T-helper 2 cell treated with Interferon-gamma antibody and Interleukin-4, amounts not matched to agents 100 ng/mL and 5 ng/mL, for 36 hours (primary cell): Measurements from ENCODE around the gene TMCO6. TPM values are rescaled to one million over a fixed set of nuclear protein-coding genes. Genes with fewer than 3 reads are reported as not detected.

Source experiments
- intact Hi-C: fragments of 100-400 bp; cut with micrococcal nuclease; formaldehyde crosslinking; loops from one replicate; pipeline ENCODE4 v1.15.1; 2023
- total RNA-seq: library from RNA; stranded (reverse); gene quantifications from 2 replicates; pipeline ENCODE4 v1.2.3, GENCODE V29; 2022

The TMCO6 gene
- total RNA-seq, 1 donor from 2014 or later = 36.4 TPM

DNA sequence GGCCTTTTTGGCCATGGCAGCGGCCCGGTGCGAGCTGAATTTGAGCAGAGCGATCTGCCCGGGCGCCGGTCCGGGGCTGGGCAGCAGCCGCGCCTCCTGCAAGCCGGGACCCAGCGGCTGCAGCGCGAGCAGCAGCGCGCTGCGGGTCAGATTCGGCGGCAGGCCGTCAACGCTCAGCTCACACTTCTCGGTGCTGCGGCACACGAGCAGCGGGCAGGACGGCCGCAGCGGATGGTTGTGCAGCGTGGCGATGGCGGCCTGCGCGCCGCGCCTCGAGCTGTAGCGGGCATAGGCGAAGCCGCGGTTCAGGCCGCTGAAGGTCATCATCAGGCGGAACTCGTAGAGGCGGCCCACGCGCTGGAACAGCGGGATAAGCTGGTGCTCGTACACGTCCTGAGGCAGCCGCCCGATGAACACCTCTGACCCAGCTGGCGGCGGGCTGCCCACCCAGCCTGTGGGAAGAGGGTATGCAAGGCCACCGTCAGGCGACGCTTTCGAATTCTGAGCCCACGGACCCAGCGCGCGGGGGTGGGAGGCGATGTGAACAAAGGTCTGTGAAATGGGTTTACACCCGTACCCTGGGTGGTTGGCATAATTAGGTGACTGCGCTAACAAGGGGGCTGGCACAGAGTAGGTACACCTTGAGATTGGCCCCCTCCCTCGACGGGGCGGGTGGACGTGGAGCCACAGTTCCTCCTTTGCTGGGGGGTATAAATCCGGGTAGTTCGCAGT, 33.4 kb downstream of the TMCO6 start:
- intact Hi-C loops = no loop called here

DNA sequence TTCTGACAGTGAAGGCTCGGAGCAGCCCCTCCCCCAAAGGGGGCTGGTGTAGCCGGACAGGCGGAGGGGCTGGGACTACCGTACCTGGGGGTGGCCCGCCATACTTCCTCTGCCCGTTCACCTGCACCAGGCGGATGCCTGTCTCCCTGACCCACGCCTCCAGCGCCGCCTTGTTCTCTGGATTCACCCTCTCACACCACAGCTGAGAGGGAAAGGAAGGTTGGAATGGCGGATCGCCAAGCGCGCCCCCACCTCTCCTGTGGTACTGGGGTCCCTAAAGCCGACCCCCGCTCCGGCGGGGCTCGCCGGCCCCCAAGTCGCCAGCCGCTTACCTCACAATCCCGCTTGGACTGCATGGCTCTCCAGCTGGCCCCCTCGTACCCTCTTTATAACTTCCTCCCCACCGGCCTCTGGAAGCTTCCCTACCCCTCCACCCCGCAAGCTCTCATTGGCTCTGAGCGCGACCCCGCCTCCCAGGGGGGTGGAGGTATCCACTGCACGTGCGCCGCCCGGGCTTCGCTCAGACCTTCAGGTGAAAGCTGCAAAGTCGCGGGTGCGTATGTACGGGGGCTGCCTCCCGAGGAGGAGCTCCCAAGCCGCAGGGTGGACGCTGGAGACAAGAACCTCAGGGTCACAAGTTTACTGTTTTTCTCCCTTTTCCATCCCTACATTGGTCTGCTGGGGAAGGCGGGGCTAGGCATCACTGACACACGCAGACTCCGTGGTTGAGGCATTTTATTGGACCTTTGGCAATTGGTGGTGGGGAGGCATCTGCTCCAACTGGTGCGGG, 34.1 kb downstream of the TMCO6 start, which contains the start of gene DND1:
DND1 (minus strand) TSS at position 390 of the 790 bp plus-strand sequence; CDS start at position 356, 34 bp downstream.
- intact Hi-C loops = no loop called here

DNA sequence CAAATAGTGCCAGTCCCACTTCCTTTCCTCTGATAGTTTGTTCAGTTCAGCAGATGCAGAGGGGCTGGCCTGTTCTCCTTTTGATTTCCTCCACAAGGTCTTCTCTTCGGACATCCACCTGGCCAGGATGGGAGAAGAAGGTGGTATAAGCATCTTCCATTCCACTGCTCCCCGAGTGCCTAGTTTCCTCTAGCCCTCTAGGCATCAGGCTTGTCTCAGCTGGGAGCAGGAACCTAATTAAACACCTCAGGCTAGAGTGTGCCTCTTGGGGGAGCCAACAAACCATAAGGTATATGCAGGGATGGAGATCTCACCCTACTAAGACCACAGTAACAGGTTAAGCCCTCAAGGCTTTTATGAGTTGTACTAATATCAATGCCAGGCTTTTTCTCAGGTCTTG, 35.0 kb downstream of the TMCO6 start:
- intact Hi-C loops = no loop called here

- intact Hi-C loops = no loop called here
Observed at GRCh38 chr5:140674629-140675028, 35.4 kb downstream of the TMCO6 start.

GRCh38 chr5:140677947-140678346, 38.7 kb downstream of the TMCO6 start:
- intact Hi-C loops = no loop called here

GRCh38 chr5:140678993-140679392, 39.7 kb downstream of the TMCO6 start:
- intact Hi-C loops = no loop called here

DNA sequence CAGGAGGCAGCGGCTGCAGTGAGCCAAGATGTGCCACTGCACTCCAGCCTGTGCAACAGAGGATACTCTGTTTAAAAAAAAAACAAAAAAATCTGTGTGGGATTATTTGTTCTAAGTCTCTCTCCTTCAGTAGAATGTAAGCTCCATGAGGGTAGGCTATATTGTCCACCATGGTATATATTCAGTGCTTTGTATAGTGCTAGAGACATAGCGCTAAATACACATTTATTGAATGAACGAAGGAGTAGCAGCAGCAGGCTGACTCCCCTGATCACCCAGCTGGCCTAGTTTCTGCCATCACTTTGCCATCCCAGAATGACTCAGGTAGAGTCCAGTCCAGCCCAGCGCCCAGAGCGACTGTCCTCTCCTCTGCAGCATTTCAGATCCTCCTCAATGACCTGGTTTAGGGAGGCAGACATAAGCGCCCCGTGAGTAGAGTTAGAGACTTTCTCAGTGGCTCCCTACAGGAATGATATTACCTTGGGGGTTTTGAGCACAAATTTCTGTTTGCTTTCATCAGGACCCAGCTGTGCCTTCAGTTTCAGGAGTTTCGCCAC, 51.2 kb downstream of the TMCO6 start:
- intact Hi-C loops = no loop called here

DNA sequence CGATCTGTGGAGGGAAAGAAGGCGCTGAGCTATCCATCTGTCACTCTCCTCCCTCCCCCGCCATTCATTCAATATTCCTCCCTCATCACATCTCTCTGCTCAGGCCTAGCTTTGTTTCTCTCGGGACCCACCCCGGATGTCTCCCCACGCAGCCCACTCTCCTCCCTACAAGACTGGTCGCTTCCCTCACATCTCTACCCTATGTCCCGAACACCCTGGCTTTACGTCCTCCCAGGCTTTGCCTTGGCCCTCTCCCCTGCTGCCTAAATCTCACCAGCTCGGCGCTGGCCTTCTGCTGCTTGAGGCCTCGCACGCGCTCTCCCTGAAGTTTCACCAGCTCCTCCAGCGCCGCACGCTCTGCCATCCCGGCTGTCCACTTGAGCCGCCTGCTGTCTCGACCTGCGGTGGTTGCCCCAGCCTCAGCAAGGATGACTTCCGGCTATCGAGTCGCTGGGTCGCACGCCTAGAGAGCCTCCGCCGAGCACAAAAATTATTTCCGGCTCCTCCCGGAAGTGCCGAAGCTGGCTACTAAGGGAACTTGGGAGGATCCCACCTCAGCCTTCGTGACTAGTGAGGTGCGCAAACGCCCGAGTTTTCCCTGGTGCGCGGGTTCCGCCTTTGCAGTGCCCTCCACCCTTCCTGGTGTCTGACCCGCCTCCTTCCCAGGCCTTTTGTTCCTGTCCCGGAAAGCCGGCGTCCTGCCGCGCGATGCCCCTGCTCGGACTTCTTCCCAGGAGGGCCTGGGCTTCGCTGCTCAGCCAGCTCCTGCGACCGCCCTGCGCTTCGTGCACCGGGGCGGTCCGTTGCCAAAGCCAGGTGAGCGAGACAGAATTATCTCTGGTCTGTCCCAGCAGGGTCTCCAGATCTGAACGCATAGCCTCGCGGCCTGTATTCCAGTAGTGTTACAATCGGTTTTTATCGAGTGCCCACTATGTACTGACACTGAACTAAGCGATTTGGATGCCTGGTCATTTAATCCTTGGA, 52.0 kb downstream of the TMCO6 start, which contains the start of the genes HARS1 and HARS2:
HARS1 (minus strand) TSS at position 430 of the 984 bp plus-strand sequence; CDS start at position 364, 66 bp downstream.
HARS2 (plus strand) TSS at position 515 of the 984 bp plus-strand sequence; CDS start at position 709, 194 bp downstream.
- intact Hi-C loops = loop anchor here (1.0 kb wide), 5 partner anchors 9 to 52 kb away; partner anchors contain the start of genes IK, NDUFA2, TMCO6 and WDR55

GRCh38 chr5:140694276-140694675, 55.0 kb downstream of the TMCO6 start:
- intact Hi-C loops = no loop called here

Other genes starting within 250 kb of the TMCO6 start
- gene ANKHD1, start 237.6 kb upstream of the TMCO6 start, total RNA-seq = 128 and 134 TPM in 2 replicates
- gene EIF4EBP3, start 91.8 kb upstream of the TMCO6 start, total RNA-seq = 6.0 and 6.7 TPM in 2 replicates
- 39.3 and 41.2 TPM in 2 replicates for gene SRA1, start 82.0 kb upstream of the TMCO6 start, total RNA-seq
- gene APBB3, start 74.9 kb upstream of the TMCO6 start, total RNA-seq = 22.4 and 24.5 TPM in 2 replicates
- 86.4 and 93.4 TPM in 2 replicates for gene SLC35A4, start 74.6 kb upstream of the TMCO6 start, total RNA-seq
- gene CD14, start 6.3 kb upstream of the TMCO6 start, total RNA-seq = 0.27 and 0.32 TPM in 2 replicates
- 68.5 and 73.4 TPM in 2 replicates for gene NDUFA2, start 8.2 kb downstream of the TMCO6 start, total RNA-seq
- gene IK, start 8.4 kb downstream of the TMCO6 start, total RNA-seq = 111 and 115 TPM in 2 replicates
- 35.9 and 36.9 TPM in 2 replicates for gene WDR55, start 25.5 kb downstream of the TMCO6 start, total RNA-seq
- gene DND1, start 34.1 kb downstream of the TMCO6 start, total RNA-seq = 2.8 and 3.2 TPM in 2 replicates
- 83.4 and 84.8 TPM in 2 replicates for gene HARS1, start 51.9 kb downstream of the TMCO6 start, total RNA-seq
- gene HARS2, start 52.0 kb downstream of the TMCO6 start, total RNA-seq = 31.1 and 33.8 TPM in 2 replicates
- 56.7 and 57.6 TPM in 2 replicates for gene ZMAT2, start 61.0 kb downstream of the TMCO6 start, total RNA-seq
- not detected in 2 replicates for gene PCDHA1, start 146.7 kb downstream of the TMCO6 start, total RNA-seq
- not detected in 2 replicates for gene PCDHA2, start 155.4 kb downstream of the TMCO6 start, total RNA-seq
- gene PCDHA3, start 161.6 kb downstream of the TMCO6 start, total RNA-seq = not detected in 2 replicates
- gene PCDHA4, start 167.6 kb downstream of the TMCO6 start, total RNA-seq = not detected in 2 replicates
- not detected in 2 replicates for gene PCDHA5, start 182.2 kb downstream of the TMCO6 start, total RNA-seq
- gene PCDHA6, start 188.5 kb downstream of the TMCO6 start, total RNA-seq = not detected in 2 replicates
- gene PCDHA7, start 194.8 kb downstream of the TMCO6 start, total RNA-seq = not detected in 2 replicates
- gene PCDHA8, start 201.7 kb downstream of the TMCO6 start, total RNA-seq = not detected in 2 replicates
- gene PCDHA9, start 208.9 kb downstream of the TMCO6 start, total RNA-seq = not detected in 2 replicates
- gene PCDHA10, start 216.4 kb downstream of the TMCO6 start, total RNA-seq = not detected in 2 replicates
- gene PCDHA11, start 229.5 kb downstream of the TMCO6 start, total RNA-seq = not detected in 2 replicates
- not detected in 2 replicates for gene PCDHA12, start 235.9 kb downstream of the TMCO6 start, total RNA-seq
- not detected in 2 replicates for gene PCDHA13, start 242.7 kb downstream of the TMCO6 start, total RNA-seq